ENCODE results near the gene TBC1D4.
"Not testable (repeated sequence)": the region's sequence is repeated elsewhere in the genome, so short reads cannot be mapped to it uniquely, and the experiment has no call there.

The TBC1D4 gene

DNA sequence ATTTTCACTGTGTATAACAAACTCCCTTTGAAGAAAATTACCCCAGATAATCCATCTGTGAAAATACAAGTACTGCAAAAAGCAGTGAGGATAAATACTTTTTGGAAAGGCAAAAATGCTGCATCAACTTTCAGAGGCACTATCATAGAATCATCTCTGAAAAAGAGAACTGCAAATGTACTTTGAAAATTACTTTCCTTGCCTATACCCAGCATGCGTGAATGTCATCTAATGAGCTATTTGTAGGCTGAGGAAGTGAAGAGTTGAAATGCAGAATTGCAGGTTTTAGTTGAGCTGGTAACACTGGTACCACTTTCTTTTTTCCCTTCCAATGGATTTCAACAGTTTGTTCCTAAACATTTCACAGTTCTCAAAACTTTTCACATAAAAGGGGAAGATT lies 196.7 kb downstream of the TBC1D4 start:
- ChIA-PET CTCF (no interaction called here), POLR2A (no interaction called here)
- H3K4me3 ChIP-seq (ENCODE audit: low read depth, low read length) = no peak overlapping the region

DNA sequence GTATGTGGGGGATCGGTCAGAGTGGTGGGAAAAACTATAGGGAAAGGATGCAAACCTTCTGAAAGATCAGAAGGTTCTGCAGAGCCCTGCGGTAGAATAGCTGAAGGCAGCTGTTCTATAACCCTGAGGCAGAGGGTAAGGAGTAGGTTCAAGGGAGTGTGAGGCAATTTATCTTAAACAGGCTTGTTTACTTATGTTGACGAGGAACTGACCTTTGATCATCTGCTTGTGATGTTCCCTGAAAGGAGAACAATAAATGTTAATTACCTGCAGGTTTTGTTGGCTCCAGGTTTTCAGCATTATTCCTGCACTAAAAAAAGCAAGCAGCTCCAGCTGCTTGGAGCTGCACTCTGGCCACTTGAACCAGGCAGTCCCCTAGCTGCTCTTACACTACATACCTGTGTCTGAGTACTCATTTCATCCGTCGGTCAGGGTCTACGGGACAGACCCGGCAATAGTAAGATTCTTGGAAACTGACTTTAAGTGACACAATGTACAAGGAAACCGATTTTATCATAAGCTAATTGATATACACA lies 202.1 kb downstream of the TBC1D4 start:
- ChIA-PET POLR2A (no interaction called here), CTCF (no interaction called here)
- no peak overlapping the region for H3K4me3 ChIP-seq (ENCODE audit: low read depth, low read length)
- TF ChIP-seq, protein P1, sequence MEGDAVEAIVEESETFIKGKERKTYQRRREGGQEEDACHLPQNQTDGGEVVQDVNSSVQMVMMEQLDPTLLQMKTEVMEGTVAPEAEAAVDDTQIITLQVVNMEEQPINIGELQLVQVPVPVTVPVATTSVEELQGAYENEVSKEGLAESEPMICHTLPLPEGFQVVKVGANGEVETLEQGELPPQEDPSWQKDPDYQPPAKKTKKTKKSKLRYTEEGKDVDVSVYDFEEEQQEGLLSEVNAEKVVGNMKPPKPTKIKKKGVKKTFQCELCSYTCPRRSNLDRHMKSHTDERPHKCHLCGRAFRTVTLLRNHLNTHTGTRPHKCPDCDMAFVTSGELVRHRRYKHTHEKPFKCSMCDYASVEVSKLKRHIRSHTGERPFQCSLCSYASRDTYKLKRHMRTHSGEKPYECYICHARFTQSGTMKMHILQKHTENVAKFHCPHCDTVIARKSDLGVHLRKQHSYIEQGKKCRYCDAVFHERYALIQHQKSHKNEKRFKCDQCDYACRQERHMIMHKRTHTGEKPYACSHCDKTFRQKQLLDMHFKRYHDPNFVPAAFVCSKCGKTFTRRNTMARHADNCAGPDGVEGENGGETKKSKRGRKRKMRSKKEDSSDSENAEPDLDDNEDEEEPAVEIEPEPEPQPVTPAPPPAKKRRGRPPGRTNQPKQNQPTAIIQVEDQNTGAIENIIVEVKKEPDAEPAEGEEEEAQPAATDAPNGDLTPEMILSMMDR (IDR thresholded peaks at IDR 0.05; ENCODE audit: insufficient read depth, low read length, missing control alignments) = no peak
- DNase-seq (ENCODE audit: low read depth, low spot score) = no peak

More for the DNA sequence above, 196.7 kb downstream of the TBC1D4 start:
- no peak for DNase-seq (ENCODE audit: low read depth, low spot score)
- TF ChIP-seq, protein P1 (IDR thresholded peaks at IDR 0.05; ENCODE audit: insufficient read depth, low read length, missing control alignments) = no peak

DNA sequence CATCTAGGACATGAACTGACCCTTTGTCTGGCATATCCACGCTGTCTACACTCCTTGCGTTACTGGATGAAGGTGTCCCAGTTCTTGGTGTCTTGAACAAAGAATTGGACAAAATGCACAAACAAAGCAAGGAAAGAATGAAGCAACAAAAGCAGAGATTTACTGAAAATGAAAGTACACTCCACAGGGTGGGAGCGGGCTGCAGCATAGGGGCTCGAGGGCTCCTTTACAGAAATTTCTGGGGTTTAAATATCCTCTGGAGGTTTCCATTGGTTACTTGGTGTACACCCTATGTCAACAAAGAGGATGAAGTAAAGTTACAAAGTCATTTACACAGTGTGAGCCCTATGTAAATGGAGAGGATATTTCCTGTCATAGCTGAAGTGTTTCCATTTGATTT lies 208.3 kb downstream of the TBC1D4 start:
- POLR2A ChIA-PET; DNase-seq (ENCODE audit: low read depth, low spot score); CTCF ChIA-PET; H3K4me3 ChIP-seq (ENCODE audit: low read depth, low read length): not testable (repeated sequence)

DNA sequence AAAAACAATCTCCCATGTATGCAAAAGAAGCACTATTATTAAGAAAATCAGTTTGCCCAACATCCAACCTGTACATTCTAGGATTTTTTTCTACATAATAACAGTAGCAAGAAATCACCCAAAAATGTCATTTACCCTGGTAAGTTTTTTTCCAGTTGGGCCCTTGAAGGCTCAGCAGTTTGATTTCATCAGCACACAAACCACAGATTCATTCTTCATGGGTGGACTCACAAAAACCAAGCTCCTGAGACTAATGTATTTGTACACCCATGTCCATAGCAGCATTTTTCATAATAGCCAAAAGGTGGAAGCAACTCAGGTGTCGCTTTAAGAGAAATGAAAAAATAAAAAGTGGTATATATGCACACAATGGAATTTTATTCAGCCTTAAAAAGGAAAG lies 210.1 kb downstream of the TBC1D4 start:
- H3K4me3 ChIP-seq (ENCODE audit: low read depth, low read length) = no peak overlapping the region
- peak; percentile 19 for DNase-seq (ENCODE audit: low read depth, low spot score)
- POLR2A ChIA-PET = no interaction called here
- TF ChIP-seq, protein P1 (IDR thresholded peaks at IDR 0.05; ENCODE audit: insufficient read depth, low read length, missing control alignments) = no peak
- CTCF ChIA-PET = interaction anchor here (0.6 to 0.9 kb wide), 2 partner anchors 9 to 13 kb away, joined by 4 to 7 read pairs; no protein-coding TSS in a partner anchor

DNA sequence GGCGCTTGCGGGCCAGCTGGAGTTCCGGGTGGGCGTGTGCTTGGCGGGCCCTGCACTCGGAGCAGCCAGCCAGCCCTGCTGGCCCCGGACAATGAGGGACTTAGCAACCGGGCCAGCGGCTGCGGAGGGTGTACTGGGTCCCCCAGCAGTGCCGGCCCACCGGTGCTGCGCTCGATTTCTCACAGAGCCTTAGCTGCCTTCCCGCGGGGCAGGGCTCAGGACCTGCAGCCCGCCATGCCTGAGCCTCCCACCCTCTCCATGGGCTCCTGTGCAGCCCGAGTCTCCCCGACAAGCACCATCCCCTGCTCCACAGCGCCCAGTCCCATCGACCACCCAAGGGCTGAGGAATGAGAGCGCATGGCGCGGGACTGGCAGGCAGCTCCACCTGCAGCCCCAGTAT lies 213.5 kb downstream of the TBC1D4 start:
- POLR2A ChIA-PET; DNase-seq (ENCODE audit: low read depth, low spot score); H3K4me3 ChIP-seq (ENCODE audit: low read depth, low read length): not testable (repeated sequence)
- CTCF ChIA-PET = interaction anchor here (0.6 kb wide), 1 partner anchor 11 kb away, joined by 3 read pairs; no protein-coding TSS in a partner anchor

GRCh38 chr13:75264611-75265010 lies 217.4 kb downstream of the TBC1D4 start:
- CTCF ChIA-PET = no interaction called here

DNA sequence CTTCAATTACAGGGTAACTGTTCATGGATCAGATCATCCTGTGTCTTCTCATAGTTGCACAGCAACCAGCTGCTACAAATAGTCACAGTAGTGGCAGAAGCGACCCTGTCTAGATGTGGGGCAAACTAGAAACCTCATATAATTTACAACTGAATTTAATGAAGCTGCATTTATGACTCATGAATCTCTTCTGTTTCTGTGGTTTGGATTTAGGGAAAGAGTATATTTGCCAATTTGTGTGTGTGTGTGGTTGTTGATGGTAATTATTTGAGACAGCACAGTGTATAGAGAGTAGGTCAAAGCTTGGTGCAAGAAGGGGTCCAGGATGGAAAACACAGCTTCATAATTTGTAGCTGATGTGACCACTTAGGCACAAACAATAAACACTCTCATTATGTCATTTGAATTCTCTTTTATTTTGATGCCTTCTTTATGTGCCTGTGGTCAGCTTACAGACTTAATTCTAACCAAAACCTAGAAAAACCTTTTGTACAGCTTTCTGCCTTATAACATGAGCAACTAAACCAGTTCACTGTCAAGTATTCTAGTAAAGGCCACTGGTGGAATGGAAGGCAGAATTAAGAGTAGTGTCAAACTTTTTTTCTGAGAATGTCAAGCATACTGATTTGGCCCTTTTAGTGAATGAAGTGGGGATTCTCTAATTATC lies 218.1 kb downstream of the TBC1D4 start:
- TF ChIP-seq, protein P1 (IDR thresholded peaks at IDR 0.05; ENCODE audit: insufficient read depth, low read length, missing control alignments) = no peak
- ChIA-PET CTCF (interaction anchor here (1.0 to 1.5 kb wide), 3 partner anchors 8 to 94 kb away, joined by 3 to 4 read pairs (median 4); no protein-coding TSS in a partner anchor), POLR2A (no interaction called here)
- H3K4me3 ChIP-seq (ENCODE audit: low read depth, low read length) = no peak overlapping the region
- DNase-seq (ENCODE audit: low read depth, low spot score) = no peak

More at GRCh38 chr13:75264611-75265010, 217.4 kb downstream of the TBC1D4 start:
- POLR2A ChIA-PET = no interaction called here
- H3K4me3 ChIP-seq (ENCODE audit: low read depth, low read length) = no peak overlapping the region
- no peak for DNase-seq (ENCODE audit: low read depth, low spot score)
- TF ChIP-seq, protein P1 (IDR thresholded peaks at IDR 0.05; ENCODE audit: insufficient read depth, low read length, missing control alignments) = no peak
